Duodenal mucosa (tissue), 2 donors: ENCODE data around the gene WNK3.
A peak's percentile ranks its signal among the peaks of the same experiment; 100 is the strongest.
"Not testable (repeated sequence)": the region's sequence is repeated elsewhere in the genome, so short reads cannot be mapped to it uniquely, and the experiment has no call there.

ENCODE experiments used
- H3K27ac ChIP-seq: one replicate; pipeline ENCODE4 v1.7.0; 2013; ENCODE audit warnings: low read depth, low read length
- H3K27me3 ChIP-seq, 2 donors: one replicate each; pipeline ENCODE4 v1.7.0; 2013; ENCODE audit warnings: low read length in 2 of 2, control low read depth in 1 of 2; ENCODE audit not compliant: insufficient read depth in 2 of 2, control insufficient read depth in 1 of 2
- H3K36me3 ChIP-seq, 2 donors: one replicate each; pipeline ENCODE4 v1.7.0; 2013; ENCODE audit warnings: low read length in 2 of 2, control low read depth in 1 of 2; ENCODE audit not compliant: insufficient read depth in 2 of 2, control insufficient read depth in 1 of 2
- H3K4me1 ChIP-seq, 2 donors: one replicate each; pipeline ENCODE4 v1.7.0; 2013; ENCODE audit warnings: low read length in 2 of 2, control low read depth in 1 of 2; ENCODE audit not compliant: insufficient read depth in 2 of 2, control insufficient read depth in 1 of 2
- H3K4me3 ChIP-seq, 2 donors: one replicate each; pipeline ENCODE4 v1.7.0; 2013; ENCODE audit warnings: low read length in 2 of 2, low read depth in 1 of 2
- H3K9ac ChIP-seq, 2 donors: one replicate each; pipeline ENCODE4 v1.7.0; 2013; ENCODE audit warnings: low read length in 2 of 2, low read depth in 1 of 2
- H3K9me3 ChIP-seq, 2 donors: one replicate each; pipeline ENCODE4 v1.7.0; 2013; ENCODE audit warnings: low read length in 2 of 2, control low read depth in 1 of 2; ENCODE audit not compliant: control insufficient read depth in 1 of 2

WNK3 gene

GRCh38 chrX:54357414-54358377 lies at the start of gene WNK3:
TSS of gene WNK3 (minus strand) at chrX:54358046.
- no peaks in the 10 kb centered on the region for H3K9me3 ChIP-seq
- peak within 1 kb of the TSS; percentile 20 for H3K27ac ChIP-seq
- no peaks in the 10 kb centered on the region for H3K27me3 ChIP-seq
- H3K36me3 ChIP-seq: no peaks in the 10 kb centered on the region
- H3K4me1 ChIP-seq: no peaks in the 10 kb centered on the region
- peak within 1 kb of the TSS; percentile 47 to 54 for H3K4me3 ChIP-seq
- no peak within 1 kb of the TSS for H3K9ac ChIP-seq

GRCh38 chrX:54407266-54407665 lies 49.4 kb upstream of the WNK3 start:
- Histone ChIP-seq H3K9me3 (no peaks in the 10 kb centered on the region), H3K4me1 (no peaks in the 10 kb centered on the region), H3K27ac (no peak overlapping the region), H3K4me3 (no peak overlapping the region), H3K9ac (no peak overlapping the region), H3K27me3 (no peaks in the 10 kb centered on the region), H3K36me3 (no peaks in the 10 kb centered on the region)

- no peaks in the 10 kb centered on the region for H3K9me3 ChIP-seq
- H3K36me3 ChIP-seq: no peaks in the 10 kb centered on the region
- no peak overlapping the region for H3K4me3 ChIP-seq
- no peak overlapping the region for H3K27ac ChIP-seq
- no peaks in the 10 kb centered on the region for H3K4me1 ChIP-seq
- H3K27me3 ChIP-seq: no peaks in the 10 kb centered on the region
- H3K9ac ChIP-seq: no peak overlapping the region
These were observed 39.3 kb upstream of the WNK3 start for GRCh38 chrX:54397113-54397512.

- H3K9me3 ChIP-seq: no peaks in the 10 kb centered on the region
- no peaks in the 10 kb centered on the region for H3K36me3 ChIP-seq
- no peaks in the 10 kb centered on the region for H3K4me1 ChIP-seq
- H3K4me3 ChIP-seq: no peak overlapping the region
- H3K27me3 ChIP-seq: no peaks in the 10 kb centered on the region
- H3K27ac ChIP-seq: no peak overlapping the region
- H3K9ac ChIP-seq: no peak overlapping the region
These were observed 28.5 kb upstream of the WNK3 start for GRCh38 chrX:54386314-54386713.

DNA sequence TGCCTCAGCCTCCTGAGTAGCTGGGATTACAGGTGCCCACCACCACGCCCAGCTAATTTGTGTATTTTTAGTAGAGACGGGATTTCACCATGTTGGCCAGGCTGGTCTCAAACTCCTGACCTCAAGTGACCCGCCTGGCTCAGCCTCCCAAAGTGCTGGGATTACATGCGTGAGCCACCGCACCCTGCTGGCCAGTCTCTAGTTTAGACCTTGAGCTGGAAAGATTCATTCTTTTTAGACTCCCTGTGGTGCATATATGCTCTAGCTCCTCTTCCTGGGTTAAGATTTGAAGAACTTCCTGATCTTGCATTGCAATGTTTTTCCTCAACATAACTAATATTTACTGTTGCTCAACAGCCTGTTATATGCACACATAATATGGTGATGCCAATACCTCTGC lies 26.8 kb upstream of the WNK3 start:
- not testable (repeated sequence) for H3K36me3 ChIP-seq, H3K27me3 ChIP-seq, H3K4me3 ChIP-seq, H3K27ac ChIP-seq, H3K9me3 ChIP-seq, H3K4me1 ChIP-seq, H3K9ac ChIP-seq

GRCh38 chrX:54359408-54359807 lies 1.6 kb upstream of the WNK3 start:
- Histone ChIP-seq H3K4me3 (peak overlapping the region in 1 of 2 donors; percentile 51), H3K27ac (no peak overlapping the region), H3K9ac (no peak overlapping the region)

GRCh38 chrX:54358424-54359211 lies 772 bp upstream of the WNK3 start:
- no peaks in the 10 kb centered on the region for H3K9me3 ChIP-seq
- H3K4me1 ChIP-seq: no peaks in the 10 kb centered on the region
- no peaks in the 10 kb centered on the region for H3K36me3 ChIP-seq
- H3K27me3 ChIP-seq: no peaks in the 10 kb centered on the region
- no peak overlapping the region for H3K27ac ChIP-seq
- peak overlapping the region; percentile 47 to 51 for H3K4me3 ChIP-seq
- no peak overlapping the region for H3K9ac ChIP-seq

More at GRCh38 chrX:54359408-54359807, 1.6 kb upstream of the WNK3 start:
- Histone ChIP-seq H3K36me3 (no peaks in the 10 kb centered on the region), H3K4me1 (no peaks in the 10 kb centered on the region), H3K9me3 (no peaks in the 10 kb centered on the region), H3K27me3 (no peaks in the 10 kb centered on the region)

- no peak overlapping the region for H3K4me3 ChIP-seq
- H3K9me3 ChIP-seq: no peaks in the 10 kb centered on the region
- no peak overlapping the region for H3K27ac ChIP-seq
- H3K9ac ChIP-seq: no peak overlapping the region
- no peaks in the 10 kb centered on the region for H3K27me3 ChIP-seq
- no peaks in the 10 kb centered on the region for H3K36me3 ChIP-seq
- no peaks in the 10 kb centered on the region for H3K4me1 ChIP-seq
These were observed 5.2 kb downstream of the WNK3 start for GRCh38 chrX:54352677-54353076.

DNA sequence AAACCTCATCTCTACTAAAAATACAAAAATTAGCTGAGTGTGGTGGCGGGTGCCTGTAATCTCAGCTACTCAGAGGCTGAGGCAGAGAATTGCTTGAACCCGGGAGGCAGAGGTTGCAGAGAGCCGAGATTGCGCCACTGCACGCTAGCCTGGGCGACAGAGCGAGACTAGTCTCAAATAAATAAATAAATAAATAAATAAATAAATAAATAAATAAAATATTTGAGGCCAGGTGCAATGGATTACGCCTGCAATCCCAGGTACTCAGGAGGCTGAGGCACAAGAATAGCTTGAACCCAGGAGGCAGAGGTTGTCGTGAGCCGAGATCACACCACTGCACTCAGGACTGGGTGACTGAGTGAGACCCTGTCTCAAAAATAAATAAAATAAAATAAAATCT lies 20.5 kb downstream of the WNK3 start:
- H3K4me1 ChIP-seq, H3K9me3 ChIP-seq, H3K27ac ChIP-seq, H3K36me3 ChIP-seq, H3K27me3 ChIP-seq, H3K4me3 ChIP-seq, H3K9ac ChIP-seq: not testable (repeated sequence)

DNA sequence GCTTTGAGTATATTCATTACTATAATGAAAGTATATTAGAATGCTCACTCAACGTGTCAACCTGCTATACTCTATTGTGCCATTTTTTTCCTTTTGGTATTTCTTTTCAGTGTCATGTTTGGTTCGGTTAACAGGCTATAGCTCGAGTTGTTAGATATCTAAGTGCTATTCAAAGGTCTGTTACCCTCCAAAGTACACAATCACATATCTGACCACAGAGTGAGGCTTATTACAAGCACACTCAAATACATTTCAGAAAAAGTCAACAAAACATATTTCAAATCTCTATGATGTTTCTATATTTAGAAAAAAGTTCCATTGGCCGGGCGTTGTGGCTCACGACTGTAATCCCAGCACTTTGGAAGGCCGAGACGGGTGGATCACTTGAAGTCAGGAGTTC lies 32.8 kb downstream of the WNK3 start:
- no peaks in the 10 kb centered on the region for H3K36me3 ChIP-seq
- H3K4me1 ChIP-seq: no peaks in the 10 kb centered on the region
- H3K27me3 ChIP-seq: no peaks in the 10 kb centered on the region
- H3K9ac ChIP-seq: no peak overlapping the region
- H3K9me3 ChIP-seq: no peaks in the 10 kb centered on the region
- no peak overlapping the region for H3K4me3 ChIP-seq
- H3K27ac ChIP-seq: no peak overlapping the region
